ENCODE results near the gene ESRRG.

The ESRRG gene

DNA sequence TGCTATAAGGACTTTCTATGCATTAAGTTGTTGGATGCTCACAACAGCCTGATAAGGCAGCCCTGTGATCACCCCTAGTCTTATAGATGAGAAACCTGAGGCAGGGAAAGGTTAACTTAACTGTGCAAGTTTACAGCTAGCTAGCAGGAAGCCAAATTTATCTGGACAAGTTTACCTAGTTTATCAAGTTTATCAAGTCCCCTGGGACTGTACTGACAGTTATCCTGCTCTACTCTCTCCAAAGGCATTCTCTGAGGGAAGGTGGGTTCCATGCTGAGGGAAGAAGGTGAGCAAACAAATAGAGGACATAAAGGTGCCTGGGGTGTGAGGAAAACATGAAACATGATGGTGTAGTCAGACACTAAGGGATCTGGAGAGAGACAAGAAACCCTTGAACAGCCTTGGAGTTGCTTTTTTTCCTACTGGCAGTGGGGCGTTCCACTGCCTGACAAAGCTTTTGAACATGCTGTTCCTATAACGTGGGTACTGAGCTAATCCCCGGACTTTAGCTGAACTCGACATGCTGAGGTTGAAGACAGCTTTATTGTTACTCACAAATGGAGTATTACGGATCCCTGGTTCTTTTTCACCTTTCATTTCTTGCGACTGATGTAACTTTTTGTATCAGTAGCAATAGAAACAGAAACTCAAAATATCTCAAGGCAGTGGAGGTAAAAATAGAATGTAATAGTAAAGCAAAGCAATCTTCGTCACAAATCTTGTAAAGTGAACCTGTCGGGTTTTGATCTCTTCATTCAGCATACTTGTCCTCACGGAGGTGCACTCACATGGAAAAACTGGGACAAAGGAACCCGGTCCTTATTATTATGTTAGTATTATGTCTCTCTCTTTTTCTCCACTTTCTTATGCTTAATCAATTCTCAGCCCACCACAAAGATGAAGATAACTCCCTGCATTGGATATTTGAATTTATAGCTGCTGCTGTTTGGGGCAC, 42.4 kb upstream of the ESRRG start:
- ATAC-seq, result no peak
- TF ChIP-seq ZFP30 (CRISPR knock-in tag; IDR thresholded peaks at IDR 0.05) (no peak), GLIS3 (CRISPR knock-in tag; IDR thresholded peaks at IDR 0.05) (no peak), OSR1 (CRISPR knock-in tag; IDR thresholded peaks at IDR 0.05) (no peak), BACH2 (CRISPR knock-in tag; IDR thresholded peaks at IDR 0.05; ENCODE audit: borderline replicate concordance) (no peak), ZFP3 (CRISPR knock-in tag; IDR thresholded peaks at IDR 0.05) (no peak), ZC3H10 (CRISPR knock-in tag; IDR thresholded peaks at IDR 0.05) (no peak), CSDC2 (CRISPR knock-in tag; IDR thresholded peaks at IDR 0.05) (no peak), ARNTL (CRISPR knock-in tag; IDR thresholded peaks at IDR 0.05; ENCODE audit: borderline replicate concordance, low read depth) (no peak), TCF4 (CRISPR knock-in tag; IDR thresholded peaks at IDR 0.05; ENCODE audit: borderline replicate concordance) (no peak), SNAI2 (CRISPR knock-in tag; IDR thresholded peaks at IDR 0.05) (no peak)
- TF ChIP-seq, protein P1, sequence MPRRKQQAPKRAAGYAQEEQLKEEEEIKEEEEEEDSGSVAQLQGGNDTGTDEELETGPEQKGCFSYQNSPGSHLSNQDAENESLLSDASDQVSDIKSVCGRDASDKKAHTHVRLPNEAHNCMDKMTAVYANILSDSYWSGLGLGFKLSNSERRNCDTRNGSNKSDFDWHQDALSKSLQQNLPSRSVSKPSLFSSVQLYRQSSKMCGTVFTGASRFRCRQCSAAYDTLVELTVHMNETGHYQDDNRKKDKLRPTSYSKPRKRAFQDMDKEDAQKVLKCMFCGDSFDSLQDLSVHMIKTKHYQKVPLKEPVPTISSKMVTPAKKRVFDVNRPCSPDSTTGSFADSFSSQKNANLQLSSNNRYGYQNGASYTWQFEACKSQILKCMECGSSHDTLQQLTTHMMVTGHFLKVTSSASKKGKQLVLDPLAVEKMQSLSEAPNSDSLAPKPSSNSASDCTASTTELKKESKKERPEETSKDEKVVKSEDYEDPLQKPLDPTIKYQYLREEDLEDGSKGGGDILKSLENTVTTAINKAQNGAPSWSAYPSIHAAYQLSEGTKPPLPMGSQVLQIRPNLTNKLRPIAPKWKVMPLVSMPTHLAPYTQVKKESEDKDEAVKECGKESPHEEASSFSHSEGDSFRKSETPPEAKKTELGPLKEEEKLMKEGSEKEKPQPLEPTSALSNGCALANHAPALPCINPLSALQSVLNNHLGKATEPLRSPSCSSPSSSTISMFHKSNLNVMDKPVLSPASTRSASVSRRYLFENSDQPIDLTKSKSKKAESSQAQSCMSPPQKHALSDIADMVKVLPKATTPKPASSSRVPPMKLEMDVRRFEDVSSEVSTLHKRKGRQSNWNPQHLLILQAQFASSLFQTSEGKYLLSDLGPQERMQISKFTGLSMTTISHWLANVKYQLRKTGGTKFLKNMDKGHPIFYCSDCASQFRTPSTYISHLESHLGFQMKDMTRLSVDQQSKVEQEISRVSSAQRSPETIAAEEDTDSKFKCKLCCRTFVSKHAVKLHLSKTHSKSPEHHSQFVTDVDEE (CRISPR knock-in tag; IDR thresholded peaks at IDR 0.05), result no peak
- TF ChIP-seq, protein P2, sequence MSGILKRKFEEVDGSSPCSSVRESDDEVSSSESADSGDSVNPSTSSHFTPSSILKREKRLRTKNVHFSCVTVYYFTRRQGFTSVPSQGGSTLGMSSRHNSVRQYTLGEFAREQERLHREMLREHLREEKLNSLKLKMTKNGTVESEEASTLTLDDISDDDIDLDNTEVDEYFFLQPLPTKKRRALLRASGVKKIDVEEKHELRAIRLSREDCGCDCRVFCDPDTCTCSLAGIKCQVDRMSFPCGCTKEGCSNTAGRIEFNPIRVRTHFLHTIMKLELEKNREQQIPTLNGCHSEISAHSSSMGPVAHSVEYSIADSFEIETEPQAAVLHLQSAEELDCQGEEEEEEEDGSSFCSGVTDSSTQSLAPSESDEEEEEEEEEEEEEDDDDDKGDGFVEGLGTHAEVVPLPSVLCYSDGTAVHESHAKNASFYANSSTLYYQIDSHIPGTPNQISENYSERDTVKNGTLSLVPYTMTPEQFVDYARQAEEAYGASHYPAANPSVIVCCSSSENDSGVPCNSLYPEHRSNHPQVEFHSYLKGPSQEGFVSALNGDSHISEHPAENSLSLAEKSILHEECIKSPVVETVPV (CRISPR knock-in tag; IDR thresholded peaks at IDR 0.05), result no peak
- TF ChIP-seq, protein P3, sequence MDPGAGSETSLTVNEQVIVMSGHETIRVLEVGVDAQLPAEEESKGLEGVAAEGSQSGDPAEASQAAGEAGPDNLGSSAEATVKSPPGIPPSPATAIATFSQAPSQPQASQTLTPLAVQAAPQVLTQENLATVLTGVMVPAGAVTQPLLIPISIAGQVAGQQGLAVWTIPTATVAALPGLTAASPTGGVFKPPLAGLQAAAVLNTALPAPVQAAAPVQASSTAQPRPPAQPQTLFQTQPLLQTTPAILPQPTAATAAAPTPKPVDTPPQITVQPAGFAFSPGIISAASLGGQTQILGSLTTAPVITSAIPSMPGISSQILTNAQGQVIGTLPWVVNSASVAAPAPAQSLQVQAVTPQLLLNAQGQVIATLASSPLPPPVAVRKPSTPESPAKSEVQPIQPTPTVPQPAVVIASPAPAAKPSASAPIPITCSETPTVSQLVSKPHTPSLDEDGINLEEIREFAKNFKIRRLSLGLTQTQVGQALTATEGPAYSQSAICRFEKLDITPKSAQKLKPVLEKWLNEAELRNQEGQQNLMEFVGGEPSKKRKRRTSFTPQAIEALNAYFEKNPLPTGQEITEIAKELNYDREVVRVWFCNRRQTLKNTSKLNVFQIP (CRISPR knock-in tag; IDR thresholded peaks at IDR 0.05; ENCODE audit: borderline replicate concordance, low read depth), result no peak

DNA sequence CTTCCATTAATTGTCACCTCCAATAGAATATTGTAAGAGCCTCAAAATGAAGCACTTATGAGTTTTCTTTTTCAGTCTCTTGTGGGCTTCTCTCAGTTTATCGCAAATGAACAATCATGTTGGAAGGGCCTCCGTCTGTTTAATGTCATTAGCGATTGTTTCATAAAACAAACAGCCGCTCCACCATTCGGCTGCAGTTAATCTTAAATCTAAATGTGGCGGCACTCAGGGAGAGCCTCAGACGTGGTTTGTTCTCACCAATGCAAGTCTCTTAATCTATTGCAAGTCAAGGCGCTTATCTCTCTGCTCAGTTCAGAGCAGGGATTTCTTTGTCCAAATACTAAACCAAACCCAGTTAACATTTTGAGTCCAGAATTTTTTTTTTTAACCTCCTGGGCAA, 34.9 kb upstream of the ESRRG start:
- no peak for TF ChIP-seq ZC3H10 (CRISPR knock-in tag; IDR thresholded peaks at IDR 0.05)
- no peak for TF ChIP-seq ISL1 (CRISPR knock-in tag; IDR thresholded peaks at IDR 0.05)
- 0 out of 2 replicates have a peak, but pooled peaks have one; percentile 10 for TF ChIP-seq TCF4 (CRISPR knock-in tag; IDR thresholded peaks at IDR 0.05; ENCODE audit: borderline replicate concordance)
- no peak for TF ChIP-seq RARB (CRISPR knock-in tag; IDR thresholded peaks at IDR 0.05)
- TF ChIP-seq ARNTL (CRISPR knock-in tag; IDR thresholded peaks at IDR 0.05; ENCODE audit: borderline replicate concordance, low read depth), result no peak
- ATAC-seq, result no peak

DNA sequence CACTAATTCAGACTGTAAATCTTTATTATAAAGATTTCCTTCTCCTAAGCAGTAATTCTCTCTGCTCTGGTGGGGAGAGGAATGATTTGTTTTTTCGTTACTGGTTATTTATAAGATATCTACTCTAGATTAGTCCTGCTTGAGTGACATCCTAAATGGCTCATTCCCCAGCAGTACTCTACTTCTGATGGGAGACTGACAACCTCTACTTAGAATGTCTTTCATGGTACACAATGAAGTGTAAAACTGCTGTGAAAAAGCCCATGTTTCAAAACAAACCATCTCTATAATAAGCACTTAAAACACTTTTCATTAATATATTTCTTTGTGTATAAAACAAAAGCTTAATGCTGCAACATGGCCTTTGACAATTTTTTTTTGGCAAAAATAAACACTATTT, 33.9 kb upstream of the ESRRG start:
- ATAC-seq, result no peak
- TF ChIP-seq ZNF70 (CRISPR knock-in tag; IDR thresholded peaks at IDR 0.05) (no peak), PPARA (CRISPR knock-in tag; IDR thresholded peaks at IDR 0.05; ENCODE audit: borderline replicate concordance) (no peak), ZC3H10 (CRISPR knock-in tag; IDR thresholded peaks at IDR 0.05) (no peak), ZFP3 (CRISPR knock-in tag; IDR thresholded peaks at IDR 0.05) (no peak), RARB (CRISPR knock-in tag; IDR thresholded peaks at IDR 0.05) (no peak)
- TF ChIP-seq, protein P2 (CRISPR knock-in tag; IDR thresholded peaks at IDR 0.05), result no peak

DNA sequence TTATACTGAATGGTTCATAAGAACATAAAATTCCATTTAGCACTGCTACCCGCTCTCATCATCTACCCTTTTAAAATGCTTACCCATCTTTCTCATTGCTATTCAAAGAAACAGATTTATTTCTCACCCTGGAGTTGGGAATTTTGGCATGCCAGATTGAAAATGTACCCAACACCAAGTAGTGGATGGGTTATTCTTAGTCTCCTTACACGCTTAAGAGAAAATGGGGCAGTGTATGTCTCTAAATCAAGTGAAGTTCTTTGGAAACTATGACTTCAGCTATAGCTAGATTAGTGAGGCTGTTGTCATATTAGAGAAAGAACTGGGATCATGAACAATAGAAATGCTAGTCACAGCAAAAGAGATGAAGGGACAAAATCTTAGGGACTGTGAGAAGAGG, 27.7 kb upstream of the ESRRG start:
- ATAC-seq, result no peak
- TF ChIP-seq, protein P4, sequence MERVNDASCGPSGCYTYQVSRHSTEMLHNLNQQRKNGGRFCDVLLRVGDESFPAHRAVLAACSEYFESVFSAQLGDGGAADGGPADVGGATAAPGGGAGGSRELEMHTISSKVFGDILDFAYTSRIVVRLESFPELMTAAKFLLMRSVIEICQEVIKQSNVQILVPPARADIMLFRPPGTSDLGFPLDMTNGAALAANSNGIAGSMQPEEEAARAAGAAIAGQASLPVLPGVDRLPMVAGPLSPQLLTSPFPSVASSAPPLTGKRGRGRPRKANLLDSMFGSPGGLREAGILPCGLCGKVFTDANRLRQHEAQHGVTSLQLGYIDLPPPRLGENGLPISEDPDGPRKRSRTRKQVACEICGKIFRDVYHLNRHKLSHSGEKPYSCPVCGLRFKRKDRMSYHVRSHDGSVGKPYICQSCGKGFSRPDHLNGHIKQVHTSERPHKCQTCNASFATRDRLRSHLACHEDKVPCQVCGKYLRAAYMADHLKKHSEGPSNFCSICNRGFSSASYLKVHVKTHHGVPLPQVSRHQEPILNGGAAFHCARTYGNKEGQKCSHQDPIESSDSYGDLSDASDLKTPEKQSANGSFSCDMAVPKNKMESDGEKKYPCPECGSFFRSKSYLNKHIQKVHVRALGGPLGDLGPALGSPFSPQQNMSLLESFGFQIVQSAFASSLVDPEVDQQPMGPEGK (CRISPR knock-in tag; IDR thresholded peaks at IDR 0.05; ENCODE audit: borderline replicate concordance), result no peak
- TF ChIP-seq ISL1 (CRISPR knock-in tag; IDR thresholded peaks at IDR 0.05), result no peak
- TF ChIP-seq, protein P2 (CRISPR knock-in tag; IDR thresholded peaks at IDR 0.05), result no peak
- TF ChIP-seq ZFP30 (CRISPR knock-in tag; IDR thresholded peaks at IDR 0.05), result no peak
- TF ChIP-seq GLIS3 (CRISPR knock-in tag; IDR thresholded peaks at IDR 0.05), result no peak
- TF ChIP-seq TCF4 (CRISPR knock-in tag; IDR thresholded peaks at IDR 0.05; ENCODE audit: borderline replicate concordance), result no peak
- no peak for TF ChIP-seq ZNF70 (CRISPR knock-in tag; IDR thresholded peaks at IDR 0.05)
- no peak for TF ChIP-seq ZNF565 (CRISPR knock-in tag; conservative IDR thresholded peaks at IDR 0.05; ENCODE audit: low read depth)
- TF ChIP-seq SNAI2 (CRISPR knock-in tag; IDR thresholded peaks at IDR 0.05), result no peak
- TF ChIP-seq RARB (CRISPR knock-in tag; IDR thresholded peaks at IDR 0.05), result no peak
- no peak for TF ChIP-seq OSR1 (CRISPR knock-in tag; IDR thresholded peaks at IDR 0.05)
- TF ChIP-seq TOX (CRISPR knock-in tag; IDR thresholded peaks at IDR 0.05; ENCODE audit: borderline replicate concordance), result no peak
- no peak for TF ChIP-seq ARNTL (CRISPR knock-in tag; IDR thresholded peaks at IDR 0.05; ENCODE audit: borderline replicate concordance, low read depth)
- TF ChIP-seq ZFP3 (CRISPR knock-in tag; IDR thresholded peaks at IDR 0.05), result no peak

All from SK-N-SH treated with all-trans-retinoic acid at 6 μM for 48 hours (cell line).